DOHH2 (cell line): ENCODE measurements around the gene ARFRP1.

ENCODE experiments used
- CTCF ChIP-seq: fragments of 200-600 bp; sonication (generic); IDR thresholded peaks from one replicate; pipeline ENCODE4 v1.5.1; 2014; ENCODE audit warnings: antibody characterized with exemption, mild to moderate bottlenecking, low read depth, low read length; ENCODE audit not compliant: poor library complexity, severe bottlenecking
- EZH2phosphoT487 ChIP-seq: fragments of 200-600 bp; sonication (generic); IDR thresholded peaks from 2 replicates; pipeline ENCODE4 v1.6.1; 2017; ENCODE audit warnings: borderline replicate concordance, mild to moderate bottlenecking, antibody characterized with exemption, low read length, moderate library complexity, mixed read lengths

- no peak for TF ChIP-seq CTCF
- no peak for TF ChIP-seq EZH2phosphoT487
Measured at GRCh38 chr20:63657260-63657936, 50.4 kb downstream of the ARFRP1 start.
